SK-N-SH treated with all-trans-retinoic acid at 6 μM for 48 hours (cell line): Measurements from ENCODE around the gene AHRR.

Source experiments
- ATAC-seq: fragments of 200-7000 bp; cut with Tn5 transposase; 3 replicates; pipeline ENCODE4 v1.9.1; 2020; ENCODE audit warnings: mild to moderate bottlenecking, moderate library complexity
- BACH2 ChIP-seq: fragments of 250-450 bp; sonication (Bioruptor Pico); IDR thresholded peaks from 2 replicates; pipeline ENCODE4 v1.9.0; 2021; ENCODE audit warnings: mild to moderate bottlenecking, borderline replicate concordance
- CSDC2 ChIP-seq: fragments of 250-450 bp; sonication (Bioruptor Pico); IDR thresholded peaks from 2 replicates; pipeline ENCODE4 v1.5.0; 2020; ENCODE audit warnings: mild to moderate bottlenecking, moderate library complexity
- ESRRG ChIP-seq: fragments of 250-450 bp; sonication (Bioruptor Pico); IDR thresholded peaks from 2 replicates; pipeline ENCODE4 v1.6.1; 2021; ENCODE audit warnings: mild to moderate bottlenecking
- ISL1 ChIP-seq: fragments of 250-450 bp; sonication (Bioruptor Pico); IDR thresholded peaks from 2 replicates; pipeline ENCODE4 v2.1.2; 2022; ENCODE audit warnings: mild to moderate bottlenecking, moderate library complexity
- OSR1 ChIP-seq: fragments of 250-450 bp; sonication (Bioruptor Pico); IDR thresholded peaks from 2 replicates; pipeline ENCODE4 v1.8.0; 2022; ENCODE audit warnings: moderate library complexity, mild to moderate bottlenecking, inconsistent platforms
- PPARA ChIP-seq: fragments of 250-450 bp; sonication (Bioruptor Pico); IDR thresholded peaks from 2 replicates; pipeline ENCODE4 v1.5.0; 2020; ENCODE audit warnings: mild to moderate bottlenecking, borderline replicate concordance
- RARB ChIP-seq: fragments of 250-450 bp; sonication (Bioruptor Pico); IDR thresholded peaks from 2 replicates; pipeline ENCODE4 v1.8.0; 2021; ENCODE audit warnings: mild to moderate bottlenecking, moderate library complexity
- SNAI2 ChIP-seq: fragments of 250-450 bp; sonication (Bioruptor Pico); IDR thresholded peaks from 2 replicates; pipeline ENCODE4 v1.5.0; 2020; ENCODE audit warnings: mild to moderate bottlenecking, moderate library complexity
- TCF4 ChIP-seq: fragments of 250-450 bp; sonication (Bioruptor Pico); IDR thresholded peaks from 2 replicates; pipeline ENCODE4 v1.8.0; 2021; ENCODE audit warnings: mild to moderate bottlenecking, moderate library complexity, borderline replicate concordance
- TOX ChIP-seq: fragments of 250-450 bp; sonication (Bioruptor Pico); IDR thresholded peaks from 2 replicates; pipeline ENCODE4 v1.8.0; 2021; ENCODE audit warnings: mild to moderate bottlenecking, moderate library complexity, borderline replicate concordance
- ZFP3 ChIP-seq: fragments of 250-450 bp; sonication (Bioruptor Pico); IDR thresholded peaks from 2 replicates; pipeline ENCODE4 v1.5.0; 2020; ENCODE audit warnings: mild to moderate bottlenecking, moderate library complexity
- ZFP30 ChIP-seq: fragments of 450-650 bp; formaldehyde crosslinking; IDR thresholded peaks from 2 replicates; pipeline ENCODE4 v1.5.0; 2022; ENCODE audit warnings: mild to moderate bottlenecking, moderate library complexity
- ZNF70 ChIP-seq: fragments of 450-650 bp; formaldehyde crosslinking; IDR thresholded peaks from 2 replicates; pipeline ENCODE4 v1.5.0; 2020; ENCODE audit warnings: mild to moderate bottlenecking, moderate library complexity
- ZNF8 ChIP-seq: fragments of 450-650 bp; formaldehyde crosslinking; IDR thresholded peaks from 2 replicates; pipeline ENCODE4 v1.5.0; 2020; ENCODE audit warnings: mild to moderate bottlenecking, moderate library complexity
- TF ChIP-seq, protein P1 (sequence below): fragments of 250-450 bp; sonication (Bioruptor Pico); IDR thresholded peaks from 2 replicates; pipeline ENCODE4 v1.8.0; 2021; ENCODE audit warnings: low read depth, mild to moderate bottlenecking, moderate library complexity, borderline replicate concordance
- TF ChIP-seq, protein P2 (sequence below): fragments of 250-450 bp; sonication (Bioruptor Pico); IDR thresholded peaks from 2 replicates; pipeline ENCODE4 v1.5.1; 2021; ENCODE audit warnings: mild to moderate bottlenecking, moderate library complexity
- TF ChIP-seq, protein P3 (sequence below): fragments of 250-450 bp; sonication (Bioruptor Pico); IDR thresholded peaks from 2 replicates; pipeline ENCODE4 v1.5.1; 2020; ENCODE audit warnings: low read depth, mild to moderate bottlenecking, moderate library complexity
- TF ChIP-seq, protein P4 (sequence below): fragments of 250-450 bp; sonication (Bioruptor Pico); IDR thresholded peaks from 2 replicates; pipeline ENCODE4 v1.8.0; 2020; ENCODE audit warnings: mild to moderate bottlenecking, moderate library complexity, borderline replicate concordance
- TF ChIP-seq, protein P5 (sequence below): fragments of 250-450 bp; sonication (Bioruptor Pico); IDR thresholded peaks from 2 replicates; pipeline ENCODE4 v1.5.0; 2020; ENCODE audit warnings: mild to moderate bottlenecking, moderate library complexity

The AHRR gene

DNA sequence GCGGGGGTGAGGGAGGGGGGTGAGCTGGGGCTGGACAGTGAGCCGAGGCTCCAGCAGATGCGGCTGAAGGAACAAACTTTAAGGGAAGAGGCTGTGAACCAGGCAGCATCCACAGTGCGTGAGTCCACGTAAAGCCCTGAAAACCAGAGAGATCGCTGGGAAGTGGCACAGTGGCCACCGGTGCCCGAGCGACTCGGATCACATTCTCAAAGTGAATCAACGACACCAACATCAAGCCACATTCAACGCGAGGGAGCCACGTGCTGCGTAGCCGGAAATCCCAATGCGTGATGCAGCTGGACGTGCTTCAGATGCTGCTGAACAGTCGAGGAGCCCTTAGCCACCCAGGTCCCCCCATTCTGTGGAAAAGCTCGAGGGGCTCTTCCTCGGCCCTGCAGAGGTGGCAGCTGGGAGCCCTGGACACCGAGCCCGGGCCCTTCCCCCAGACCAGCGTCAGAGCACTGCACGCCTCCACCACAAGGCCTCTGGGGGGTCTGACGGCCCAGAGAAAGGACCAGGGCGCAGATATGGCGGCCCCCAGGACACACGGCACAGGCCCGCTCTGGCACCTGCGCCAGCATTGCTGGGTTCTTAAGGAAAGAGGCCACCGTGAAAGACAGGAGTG is 67.8 kb downstream of the AHRR start:
- no peak for ATAC-seq
- TF ChIP-seq, protein P1, sequence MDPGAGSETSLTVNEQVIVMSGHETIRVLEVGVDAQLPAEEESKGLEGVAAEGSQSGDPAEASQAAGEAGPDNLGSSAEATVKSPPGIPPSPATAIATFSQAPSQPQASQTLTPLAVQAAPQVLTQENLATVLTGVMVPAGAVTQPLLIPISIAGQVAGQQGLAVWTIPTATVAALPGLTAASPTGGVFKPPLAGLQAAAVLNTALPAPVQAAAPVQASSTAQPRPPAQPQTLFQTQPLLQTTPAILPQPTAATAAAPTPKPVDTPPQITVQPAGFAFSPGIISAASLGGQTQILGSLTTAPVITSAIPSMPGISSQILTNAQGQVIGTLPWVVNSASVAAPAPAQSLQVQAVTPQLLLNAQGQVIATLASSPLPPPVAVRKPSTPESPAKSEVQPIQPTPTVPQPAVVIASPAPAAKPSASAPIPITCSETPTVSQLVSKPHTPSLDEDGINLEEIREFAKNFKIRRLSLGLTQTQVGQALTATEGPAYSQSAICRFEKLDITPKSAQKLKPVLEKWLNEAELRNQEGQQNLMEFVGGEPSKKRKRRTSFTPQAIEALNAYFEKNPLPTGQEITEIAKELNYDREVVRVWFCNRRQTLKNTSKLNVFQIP (CRISPR knock-in tag): no peak
- TF ChIP-seq RARB (CRISPR knock-in tag) (no peak), SNAI2 (CRISPR knock-in tag) (no peak), ZNF8 (CRISPR knock-in tag) (no peak), TOX (CRISPR knock-in tag) (no peak), OSR1 (CRISPR knock-in tag) (no peak), CSDC2 (CRISPR knock-in tag) (no peak)
- TF ChIP-seq, all 23 proteins: peak for 0

DNA sequence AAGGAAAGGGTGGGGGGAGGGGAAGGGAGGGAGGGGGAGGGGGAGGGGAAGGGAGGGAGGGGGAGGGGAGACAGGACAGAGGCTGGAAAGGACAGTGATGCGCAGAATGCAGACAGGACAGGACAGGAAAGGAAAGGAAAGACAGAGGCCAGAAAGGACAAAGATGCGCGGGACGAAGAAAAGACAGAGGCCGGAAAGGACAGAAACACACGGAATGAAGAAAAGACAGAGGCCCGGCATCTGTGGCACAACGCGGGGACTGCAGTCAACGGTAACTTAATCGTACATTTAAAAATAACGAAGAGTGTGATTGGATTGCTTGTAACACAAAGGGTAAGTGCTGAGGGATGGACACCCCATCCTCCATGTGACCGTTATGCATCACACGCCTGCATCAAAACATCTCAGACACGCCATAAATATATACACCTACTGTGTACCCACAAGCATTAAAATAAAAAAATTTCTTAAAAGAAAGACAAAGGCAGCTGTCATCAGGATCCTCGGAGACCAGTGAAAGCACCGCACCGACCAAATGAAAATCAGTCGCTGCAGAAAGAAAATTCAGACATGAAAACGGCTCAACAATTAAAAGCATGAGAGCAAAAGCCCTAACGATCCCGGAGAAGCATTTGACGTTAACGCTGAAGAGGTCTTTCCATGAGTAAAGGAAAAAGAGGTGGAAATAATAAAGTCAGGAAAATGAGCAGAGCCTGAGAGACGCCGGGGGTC is 68.5 kb downstream of the AHRR start:
- TF ChIP-seq, protein P2, sequence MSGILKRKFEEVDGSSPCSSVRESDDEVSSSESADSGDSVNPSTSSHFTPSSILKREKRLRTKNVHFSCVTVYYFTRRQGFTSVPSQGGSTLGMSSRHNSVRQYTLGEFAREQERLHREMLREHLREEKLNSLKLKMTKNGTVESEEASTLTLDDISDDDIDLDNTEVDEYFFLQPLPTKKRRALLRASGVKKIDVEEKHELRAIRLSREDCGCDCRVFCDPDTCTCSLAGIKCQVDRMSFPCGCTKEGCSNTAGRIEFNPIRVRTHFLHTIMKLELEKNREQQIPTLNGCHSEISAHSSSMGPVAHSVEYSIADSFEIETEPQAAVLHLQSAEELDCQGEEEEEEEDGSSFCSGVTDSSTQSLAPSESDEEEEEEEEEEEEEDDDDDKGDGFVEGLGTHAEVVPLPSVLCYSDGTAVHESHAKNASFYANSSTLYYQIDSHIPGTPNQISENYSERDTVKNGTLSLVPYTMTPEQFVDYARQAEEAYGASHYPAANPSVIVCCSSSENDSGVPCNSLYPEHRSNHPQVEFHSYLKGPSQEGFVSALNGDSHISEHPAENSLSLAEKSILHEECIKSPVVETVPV (CRISPR knock-in tag): no peak
- TF ChIP-seq PPARA (CRISPR knock-in tag): no peak
- no peak for TF ChIP-seq ZNF70 (CRISPR knock-in tag)
- no peak for TF ChIP-seq OSR1 (CRISPR knock-in tag)
- TF ChIP-seq TOX (CRISPR knock-in tag): no peak
- TF ChIP-seq, protein P3, sequence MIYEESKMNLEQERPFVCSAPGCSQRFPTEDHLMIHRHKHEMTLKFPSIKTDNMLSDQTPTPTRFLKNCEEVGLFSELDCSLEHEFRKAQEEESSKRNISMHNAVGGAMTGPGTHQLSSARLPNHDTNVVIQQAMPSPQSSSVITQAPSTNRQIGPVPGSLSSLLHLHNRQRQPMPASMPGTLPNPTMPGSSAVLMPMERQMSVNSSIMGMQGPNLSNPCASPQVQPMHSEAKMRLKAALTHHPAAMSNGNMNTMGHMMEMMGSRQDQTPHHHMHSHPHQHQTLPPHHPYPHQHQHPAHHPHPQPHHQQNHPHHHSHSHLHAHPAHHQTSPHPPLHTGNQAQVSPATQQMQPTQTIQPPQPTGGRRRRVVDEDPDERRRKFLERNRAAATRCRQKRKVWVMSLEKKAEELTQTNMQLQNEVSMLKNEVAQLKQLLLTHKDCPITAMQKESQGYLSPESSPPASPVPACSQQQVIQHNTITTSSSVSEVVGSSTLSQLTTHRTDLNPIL (CRISPR knock-in tag): no peak
- TF ChIP-seq, protein P4, sequence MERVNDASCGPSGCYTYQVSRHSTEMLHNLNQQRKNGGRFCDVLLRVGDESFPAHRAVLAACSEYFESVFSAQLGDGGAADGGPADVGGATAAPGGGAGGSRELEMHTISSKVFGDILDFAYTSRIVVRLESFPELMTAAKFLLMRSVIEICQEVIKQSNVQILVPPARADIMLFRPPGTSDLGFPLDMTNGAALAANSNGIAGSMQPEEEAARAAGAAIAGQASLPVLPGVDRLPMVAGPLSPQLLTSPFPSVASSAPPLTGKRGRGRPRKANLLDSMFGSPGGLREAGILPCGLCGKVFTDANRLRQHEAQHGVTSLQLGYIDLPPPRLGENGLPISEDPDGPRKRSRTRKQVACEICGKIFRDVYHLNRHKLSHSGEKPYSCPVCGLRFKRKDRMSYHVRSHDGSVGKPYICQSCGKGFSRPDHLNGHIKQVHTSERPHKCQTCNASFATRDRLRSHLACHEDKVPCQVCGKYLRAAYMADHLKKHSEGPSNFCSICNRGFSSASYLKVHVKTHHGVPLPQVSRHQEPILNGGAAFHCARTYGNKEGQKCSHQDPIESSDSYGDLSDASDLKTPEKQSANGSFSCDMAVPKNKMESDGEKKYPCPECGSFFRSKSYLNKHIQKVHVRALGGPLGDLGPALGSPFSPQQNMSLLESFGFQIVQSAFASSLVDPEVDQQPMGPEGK: no peak
- no peak for TF ChIP-seq ESRRG
- no peak for TF ChIP-seq ZFP30
- no peak for TF ChIP-seq ISL1
- no peak for TF ChIP-seq RARB (CRISPR knock-in tag)
- TF ChIP-seq ZFP3 (CRISPR knock-in tag): no peak
- TF ChIP-seq, protein P1 (CRISPR knock-in tag): no peak
- no peak for TF ChIP-seq ZNF8 (CRISPR knock-in tag)
- TF ChIP-seq, all 23 proteins: peak for 0
- ATAC-seq: no peak

DNA sequence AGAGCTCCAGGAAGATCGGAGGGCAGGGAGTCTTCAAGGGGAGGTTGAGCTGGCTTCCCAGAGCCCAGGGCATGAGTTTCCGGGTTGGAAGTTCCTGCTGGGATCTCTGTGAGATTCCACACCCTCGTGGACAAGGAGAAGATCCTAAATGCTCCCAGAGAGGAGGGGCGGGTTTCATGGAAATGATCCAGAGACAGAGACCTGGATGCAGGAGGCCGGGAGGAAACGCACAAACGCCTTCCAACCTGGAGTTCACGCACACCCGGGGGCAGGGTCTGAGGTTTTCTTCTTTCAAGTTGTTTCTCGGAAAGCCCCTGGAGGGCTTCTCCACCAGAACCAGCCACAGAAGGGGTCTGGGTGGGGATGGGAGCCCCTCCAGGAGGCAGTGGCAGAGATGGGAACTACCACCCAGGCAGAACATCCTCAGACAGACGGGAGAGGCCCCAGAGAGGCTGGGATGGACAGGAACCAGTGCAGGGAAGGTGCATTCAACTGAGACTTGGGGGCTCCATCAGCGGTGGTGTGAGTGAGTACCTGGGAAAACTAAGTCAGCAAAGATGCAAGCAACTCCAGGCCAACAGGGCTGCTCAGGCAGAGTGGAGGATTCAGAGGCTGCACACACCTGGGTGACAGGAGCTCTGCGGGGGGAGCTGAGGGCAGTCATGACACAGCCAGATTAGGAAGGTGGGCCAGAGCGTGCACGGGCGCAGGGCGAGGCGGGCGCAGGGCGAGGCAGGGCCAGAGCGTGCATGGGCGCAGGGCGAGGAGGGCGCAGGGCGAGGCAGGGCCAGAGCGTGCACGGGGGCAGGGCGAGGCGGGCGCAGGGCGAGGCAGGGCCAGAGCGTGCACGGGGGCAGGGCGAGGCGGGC is 69.3 kb downstream of the AHRR start:
- ATAC-seq: no peak
- TF ChIP-seq ZFP30 (no peak), ZFP3 (CRISPR knock-in tag) (no peak), SNAI2 (CRISPR knock-in tag) (no peak), TCF4 (CRISPR knock-in tag) (no peak), BACH2 (CRISPR knock-in tag) (no peak), ESRRG (no peak), ISL1 (no peak)
- TF ChIP-seq, protein P5, sequence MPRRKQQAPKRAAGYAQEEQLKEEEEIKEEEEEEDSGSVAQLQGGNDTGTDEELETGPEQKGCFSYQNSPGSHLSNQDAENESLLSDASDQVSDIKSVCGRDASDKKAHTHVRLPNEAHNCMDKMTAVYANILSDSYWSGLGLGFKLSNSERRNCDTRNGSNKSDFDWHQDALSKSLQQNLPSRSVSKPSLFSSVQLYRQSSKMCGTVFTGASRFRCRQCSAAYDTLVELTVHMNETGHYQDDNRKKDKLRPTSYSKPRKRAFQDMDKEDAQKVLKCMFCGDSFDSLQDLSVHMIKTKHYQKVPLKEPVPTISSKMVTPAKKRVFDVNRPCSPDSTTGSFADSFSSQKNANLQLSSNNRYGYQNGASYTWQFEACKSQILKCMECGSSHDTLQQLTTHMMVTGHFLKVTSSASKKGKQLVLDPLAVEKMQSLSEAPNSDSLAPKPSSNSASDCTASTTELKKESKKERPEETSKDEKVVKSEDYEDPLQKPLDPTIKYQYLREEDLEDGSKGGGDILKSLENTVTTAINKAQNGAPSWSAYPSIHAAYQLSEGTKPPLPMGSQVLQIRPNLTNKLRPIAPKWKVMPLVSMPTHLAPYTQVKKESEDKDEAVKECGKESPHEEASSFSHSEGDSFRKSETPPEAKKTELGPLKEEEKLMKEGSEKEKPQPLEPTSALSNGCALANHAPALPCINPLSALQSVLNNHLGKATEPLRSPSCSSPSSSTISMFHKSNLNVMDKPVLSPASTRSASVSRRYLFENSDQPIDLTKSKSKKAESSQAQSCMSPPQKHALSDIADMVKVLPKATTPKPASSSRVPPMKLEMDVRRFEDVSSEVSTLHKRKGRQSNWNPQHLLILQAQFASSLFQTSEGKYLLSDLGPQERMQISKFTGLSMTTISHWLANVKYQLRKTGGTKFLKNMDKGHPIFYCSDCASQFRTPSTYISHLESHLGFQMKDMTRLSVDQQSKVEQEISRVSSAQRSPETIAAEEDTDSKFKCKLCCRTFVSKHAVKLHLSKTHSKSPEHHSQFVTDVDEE (CRISPR knock-in tag): no peak
